Measurements from ENCODE around the gene GFOD1. TPM values are rescaled to one million over a fixed set of nuclear protein-coding genes. Genes with fewer than 3 reads are reported as not detected.
"Not testable (repeated sequence)": the region's sequence is repeated elsewhere in the genome, so short reads cannot be mapped to it uniquely, and the experiment has no call there.

GFOD1 gene
- total RNA-seq, 1 donor from 2014 or later = 16.3 TPM

- no peak overlapping the region for H3K4me3 ChIP-seq (ENCODE audit: low read depth, low read length)
- no peaks in the 10 kb centered on the region for H3K36me3 ChIP-seq (ENCODE audit: control insufficient read depth, insufficient read depth, low read length)
- DNase-seq (ENCODE audit: low read depth) (no peak), FAIRE-seq (no peak)
- TF ChIP-seq CTCF (IDR thresholded peaks at IDR 0.05; ENCODE audit: insufficient read depth, low read length, severe bottlenecking) = no peak
- H3K27me3 ChIP-seq (ENCODE audit: control insufficient read depth, insufficient read depth, low read length) = no peaks in the 10 kb centered on the region
These were observed 49.3 kb downstream of the GFOD1 start for GRCh38 chr6:13438126-13438525.

GRCh38 chr6:13437218-13437996, 50.0 kb downstream of the GFOD1 start:
- H3K27me3 ChIP-seq (ENCODE audit: control insufficient read depth, insufficient read depth, low read length) = no peaks in the 10 kb centered on the region
- TF ChIP-seq CTCF (IDR thresholded peaks at IDR 0.05; ENCODE audit: insufficient read depth, low read length, severe bottlenecking) = no peak
- H3K4me3 ChIP-seq (ENCODE audit: low read depth, low read length) = no peak overlapping the region
- no peak for FAIRE-seq
- no peaks in the 10 kb centered on the region for H3K36me3 ChIP-seq (ENCODE audit: control insufficient read depth, insufficient read depth, low read length)
- DNase-seq (ENCODE audit: low read depth) = no peak

GRCh38 chr6:13436399-13437217, 50.8 kb downstream of the GFOD1 start:
- Histone ChIP-seq H3K36me3 (ENCODE audit: control insufficient read depth, insufficient read depth, low read length) (no peaks in the 10 kb centered on the region), H3K27me3 (ENCODE audit: control insufficient read depth, insufficient read depth, low read length) (no peaks in the 10 kb centered on the region), H3K4me3 (ENCODE audit: low read depth, low read length) (no peak overlapping the region)
- TF ChIP-seq CTCF (IDR thresholded peaks at IDR 0.05; ENCODE audit: insufficient read depth, low read length, severe bottlenecking) = no peak
- FAIRE-seq (no peak), DNase-seq (ENCODE audit: low read depth) (no peak)

- no peaks in the 10 kb centered on the region for H3K27me3 ChIP-seq (ENCODE audit: control insufficient read depth, insufficient read depth, low read length)
- no peak for TF ChIP-seq CTCF (IDR thresholded peaks at IDR 0.05; ENCODE audit: insufficient read depth, low read length, severe bottlenecking)
- no peak overlapping the region for H3K4me3 ChIP-seq (ENCODE audit: low read depth, low read length)
- FAIRE-seq = no peak
- no peaks in the 10 kb centered on the region for H3K36me3 ChIP-seq (ENCODE audit: control insufficient read depth, insufficient read depth, low read length)
- DNase-seq (ENCODE audit: low read depth) = no peak
These were observed 51.7 kb downstream of the GFOD1 start for GRCh38 chr6:13435477-13436246.

GRCh38 chr6:13434777-13435176, 52.6 kb downstream of the GFOD1 start:
- no peak for FAIRE-seq
- DNase-seq (ENCODE audit: low read depth) = no peak

GRCh38 chr6:13434135-13434775, 53.1 kb downstream of the GFOD1 start:
- H3K27me3 ChIP-seq (ENCODE audit: control insufficient read depth, insufficient read depth, low read length); H3K4me3 ChIP-seq (ENCODE audit: low read depth, low read length); DNase-seq (ENCODE audit: low read depth); FAIRE-seq; H3K36me3 ChIP-seq (ENCODE audit: control insufficient read depth, insufficient read depth, low read length): not testable (repeated sequence)

More at GRCh38 chr6:13434777-13435176, 52.6 kb downstream of the GFOD1 start:
- no peak for TF ChIP-seq CTCF (IDR thresholded peaks at IDR 0.05; ENCODE audit: insufficient read depth, low read length, severe bottlenecking)
- Histone ChIP-seq H3K36me3 (ENCODE audit: control insufficient read depth, insufficient read depth, low read length) (no peaks in the 10 kb centered on the region), H3K4me3 (ENCODE audit: low read depth, low read length) (no peak overlapping the region), H3K27me3 (ENCODE audit: control insufficient read depth, insufficient read depth, low read length) (no peaks in the 10 kb centered on the region)
